ENCODE data around the gene TRAF3IP1.

The TRAF3IP1 gene

DNA sequence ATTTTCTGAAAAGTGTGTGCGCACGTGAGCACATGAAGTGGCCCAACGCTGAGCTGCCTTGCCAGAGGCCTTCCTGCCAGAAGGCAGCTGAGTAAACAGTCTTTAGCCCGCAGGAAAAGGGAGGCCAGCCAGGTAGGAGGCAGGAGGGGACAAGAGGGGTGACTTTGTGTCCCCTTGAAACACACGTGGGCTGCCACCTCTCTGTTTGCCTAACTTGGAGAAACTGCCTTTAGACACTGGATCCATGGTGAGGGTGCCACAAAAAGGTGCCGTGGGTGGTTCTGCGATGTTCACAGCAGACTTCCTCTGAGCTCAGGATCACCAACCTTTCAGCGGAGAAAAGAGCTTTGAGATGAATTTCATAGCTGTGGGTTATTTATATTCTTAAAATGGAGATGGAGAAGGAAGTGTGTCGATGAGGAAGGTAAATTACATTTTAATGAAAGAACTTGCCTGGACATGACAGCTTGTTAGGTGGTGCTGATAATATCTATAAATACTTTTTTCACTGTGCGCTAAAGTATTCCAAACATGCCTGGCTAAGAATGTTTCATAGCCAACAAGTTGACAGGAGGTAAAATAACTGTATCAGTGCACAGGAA is 69.8 kb downstream of the TRAF3IP1 start:
- TF ChIP-seq GATA2 (IDR thresholded peaks at IDR 0.05; ENCODE audit: low read depth, low read length), result no peak
- TF ChIP-seq GATA3 (IDR thresholded peaks at IDR 0.05; ENCODE audit: low read depth, low read length), result no peak

DNA sequence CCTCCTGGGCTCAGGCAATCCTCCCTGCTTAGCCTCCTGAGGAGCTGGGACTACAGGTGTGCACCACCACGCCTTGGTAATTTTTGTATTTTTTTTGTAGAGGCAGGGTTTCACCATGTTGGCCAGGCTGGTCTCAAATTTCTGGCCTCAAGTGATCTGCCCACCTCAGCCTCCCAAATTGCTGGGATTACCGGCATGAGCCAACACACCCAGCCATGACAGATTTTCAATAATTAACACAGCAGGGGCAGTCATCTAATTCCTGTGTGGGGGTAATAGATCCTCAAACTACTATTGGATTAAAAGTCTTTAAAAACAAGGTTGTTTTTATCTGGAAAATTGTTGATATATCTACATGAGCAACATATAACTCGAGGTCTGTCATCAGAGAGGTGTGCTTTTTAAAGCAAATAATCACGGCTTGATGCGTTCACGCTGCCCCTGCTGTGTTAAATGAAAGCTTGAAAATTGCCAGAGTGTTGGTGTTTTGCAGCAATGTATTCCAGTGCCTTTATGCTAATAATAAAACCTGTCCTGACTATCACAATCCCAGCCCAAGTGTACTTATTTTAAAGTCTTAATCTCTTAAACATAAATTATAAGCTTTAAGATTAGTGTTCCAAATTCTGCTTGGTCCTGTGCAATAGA is 70.8 kb downstream of the TRAF3IP1 start:
- no peak for TF ChIP-seq GATA3 (IDR thresholded peaks at IDR 0.05; ENCODE audit: low read depth, low read length)
- no peak for TF ChIP-seq GATA2 (IDR thresholded peaks at IDR 0.05; ENCODE audit: low read depth, low read length)

GRCh38 chr2:238396663-238397062 is 76.3 kb downstream of the TRAF3IP1 start:
- TF ChIP-seq GATA3 (IDR thresholded peaks at IDR 0.05; ENCODE audit: low read depth, low read length) (no peak), GATA2 (IDR thresholded peaks at IDR 0.05; ENCODE audit: low read depth, low read length) (no peak)

DNA sequence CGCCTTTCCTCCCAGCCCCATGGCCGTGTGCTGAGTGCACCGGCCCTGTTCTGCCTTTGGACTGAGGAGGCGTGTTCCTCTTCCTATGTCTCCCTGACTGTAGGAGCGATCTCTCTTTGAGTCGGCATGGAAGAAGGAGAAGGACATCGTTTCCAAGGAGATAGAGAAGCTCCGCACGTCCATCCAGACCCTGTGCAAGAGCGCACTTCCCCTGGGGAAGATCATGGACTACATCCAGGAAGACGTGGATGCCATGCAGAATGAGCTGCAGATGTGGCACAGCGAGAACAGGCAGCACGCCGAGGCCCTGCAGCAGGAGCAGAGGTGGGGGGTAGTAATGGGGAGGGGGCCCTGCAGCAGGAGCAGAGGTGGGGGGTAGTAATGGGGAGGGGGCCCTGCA is 77.0 kb downstream of the TRAF3IP1 start:
- no peak for TF ChIP-seq GATA2 (IDR thresholded peaks at IDR 0.05; ENCODE audit: low read depth, low read length)
- no peak for TF ChIP-seq GATA3 (IDR thresholded peaks at IDR 0.05; ENCODE audit: low read depth, low read length)

- TF ChIP-seq GATA3 (IDR thresholded peaks at IDR 0.05; ENCODE audit: low read depth, low read length) (no peak), GATA2 (IDR thresholded peaks at IDR 0.05; ENCODE audit: low read depth, low read length) (no peak)
Measured at GRCh38 chr2:238398577-238398976, 78.3 kb downstream of the TRAF3IP1 start.

GRCh38 chr2:238399094-238399493 is 78.8 kb downstream of the TRAF3IP1 start:
- TF ChIP-seq GATA3 (IDR thresholded peaks at IDR 0.05; ENCODE audit: low read depth, low read length), result no peak
- no peak for TF ChIP-seq GATA2 (IDR thresholded peaks at IDR 0.05; ENCODE audit: low read depth, low read length)

DNA sequence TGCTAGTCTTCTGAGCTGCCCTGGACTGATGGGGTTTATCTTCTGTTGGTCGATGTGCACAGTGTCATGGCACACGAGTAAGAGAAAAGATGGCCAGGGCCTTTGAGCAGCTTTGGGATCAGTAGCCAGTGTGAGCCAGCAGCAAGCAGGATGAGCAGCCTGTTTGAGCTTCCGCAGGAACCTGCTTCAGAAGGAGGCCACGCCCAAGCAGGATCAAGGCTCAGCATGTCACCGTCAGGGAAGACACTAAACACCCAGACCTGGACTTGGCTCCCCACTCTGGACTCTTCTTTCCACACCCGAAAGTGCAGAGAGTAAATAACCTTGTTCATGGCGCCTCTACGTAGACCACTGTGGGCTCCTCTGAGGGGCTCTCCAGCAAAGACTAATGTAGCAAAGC is 81.2 kb downstream of the TRAF3IP1 start:
- TF ChIP-seq GATA3 (IDR thresholded peaks at IDR 0.05; ENCODE audit: low read depth, low read length), result no peak
- TF ChIP-seq GATA2 (IDR thresholded peaks at IDR 0.05; ENCODE audit: low read depth, low read length), result no peak

GRCh38 chr2:238403632-238404405 is 83.5 kb downstream of the TRAF3IP1 start:
- TF ChIP-seq GATA3 (IDR thresholded peaks at IDR 0.05; ENCODE audit: low read depth, low read length), result no peak
- no peak for TF ChIP-seq GATA2 (IDR thresholded peaks at IDR 0.05; ENCODE audit: low read depth, low read length)

GRCh38 chr2:238404406-238405216 is 84.3 kb downstream of the TRAF3IP1 start:
- TF ChIP-seq GATA2 (IDR thresholded peaks at IDR 0.05; ENCODE audit: low read depth, low read length), result no peak
- TF ChIP-seq GATA3 (IDR thresholded peaks at IDR 0.05; ENCODE audit: low read depth, low read length), result no peak

- TF ChIP-seq GATA3 (IDR thresholded peaks at IDR 0.05; ENCODE audit: low read depth, low read length) (no peak), GATA2 (IDR thresholded peaks at IDR 0.05; ENCODE audit: low read depth, low read length) (no peak)
Measured at GRCh38 chr2:238406221-238406997, 86.1 kb downstream of the TRAF3IP1 start.

DNA sequence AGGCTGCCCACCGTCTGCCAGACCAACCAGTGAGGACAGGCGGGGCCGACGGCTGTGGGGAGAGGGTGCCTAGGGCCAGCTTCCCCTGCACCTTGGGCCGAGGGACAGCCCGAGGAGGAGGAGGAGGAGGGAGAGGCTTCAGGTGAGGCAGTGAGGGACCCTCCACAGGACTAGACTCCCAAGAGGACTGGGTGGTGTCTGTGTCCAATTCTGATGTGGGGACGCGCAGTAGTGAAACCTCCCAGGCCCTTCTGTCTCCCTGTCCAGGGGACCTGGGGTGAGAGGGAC is 86.6 kb downstream of the TRAF3IP1 start:
- no peak for TF ChIP-seq GATA3 (IDR thresholded peaks at IDR 0.05; ENCODE audit: low read depth, low read length)
- no peak for TF ChIP-seq GATA2 (IDR thresholded peaks at IDR 0.05; ENCODE audit: low read depth, low read length)

GRCh38 chr2:238407566-238407965 is 87.2 kb downstream of the TRAF3IP1 start:
- TF ChIP-seq GATA3 (IDR thresholded peaks at IDR 0.05; ENCODE audit: low read depth, low read length) (no peak), GATA2 (IDR thresholded peaks at IDR 0.05; ENCODE audit: low read depth, low read length) (no peak)

GRCh38 chr2:238408615-238409340 is 88.5 kb downstream of the TRAF3IP1 start:
- TF ChIP-seq GATA2 (IDR thresholded peaks at IDR 0.05; ENCODE audit: low read depth, low read length) (no peak), GATA3 (IDR thresholded peaks at IDR 0.05; ENCODE audit: low read depth, low read length) (no peak)
